Stimulated activated CD8-positive, alpha-beta memory T cell treated with anti-CD3 and anti-CD28 coated beads, Interleukin-4, amount 100 ng/mL, for 1 hour (primary cell): ENCODE results near the gene CSF2.

Experiments used
- DNase-seq, 2 donors: peaks; one replicate each; pipeline ENCODE4 v3.0.0-alpha.2; 2020; ENCODE audit warnings: low read depth in 2 of 2, low spot score in 1 of 2

CSF2 gene

GRCh38 chr5:132067941-132068808 is 5.4 kb upstream of the CSF2 start:
- DNase-seq: no peak

- DNase-seq: no peak
Observed at GRCh38 chr5:132069561-132069960, 4.0 kb upstream of the CSF2 start.

- DNase-seq: no peak
Observed at GRCh38 chr5:132069994-132070393, 3.6 kb upstream of the CSF2 start.

GRCh38 chr5:132070460-132071337 is 2.9 kb upstream of the CSF2 start:
- DNase-seq: no peak

GRCh38 chr5:132071338-132071707 is 2.3 kb upstream of the CSF2 start:
- no peak for DNase-seq

- DNase-seq: no peak
Observed at GRCh38 chr5:132072070-132072469, 1.5 kb upstream of the CSF2 start.

GRCh38 chr5:132072528-132072927 is 1.1 kb upstream of the CSF2 start:
- DNase-seq: no peak

GRCh38 chr5:132074091-132074771 is 642 bp downstream of the CSF2 start:
- no peak for DNase-seq

GRCh38 chr5:132074772-132075718 is 1.5 kb downstream of the CSF2 start:
- no peak for DNase-seq

- no peak for DNase-seq
Observed at GRCh38 chr5:132075719-132076077, 2.1 kb downstream of the CSF2 start.

- no peak for DNase-seq
Observed at GRCh38 chr5:132076202-132076830, 2.7 kb downstream of the CSF2 start.

- DNase-seq: no peak
Observed at GRCh38 chr5:132076983-132077382, 3.4 kb downstream of the CSF2 start.

- no peak for DNase-seq
Observed at GRCh38 chr5:132079081-132079480, 5.5 kb downstream of the CSF2 start.

- DNase-seq: no peak
Observed at GRCh38 chr5:132079619-132080018, 6.0 kb downstream of the CSF2 start.

GRCh38 chr5:132080595-132080994 is 7.0 kb downstream of the CSF2 start:
- no peak for DNase-seq

- DNase-seq: no peak
Observed at GRCh38 chr5:132081458-132081857, 7.9 kb downstream of the CSF2 start.

- no peak for DNase-seq
Observed at GRCh38 chr5:132082329-132083023, 8.9 kb downstream of the CSF2 start.

- no peak for DNase-seq
Observed at GRCh38 chr5:132083071-132083678, 9.6 kb downstream of the CSF2 start.

GRCh38 chr5:132085686-132086085 is 12.1 kb downstream of the CSF2 start:
- DNase-seq: no peak
